H1 (cell line): ENCODE data around the gene SLC22A25. TPM values are rescaled to one million over a fixed set of nuclear protein-coding genes. Genes with fewer than 3 reads are reported as not detected.

ENCODE experiments used
- polyA plus RNA-seq, 7 experiments: library from polyadenylated mRNA; depleted of rRNA in 3 of 7; stranded (reverse) in 5 of 7; unstranded in 2 of 7; fragments of >200 nt in 5 of 7; fragments of 200-250 nt in 2 of 7; gene quantifications; 1 replicate in 5 of 7; 2 replicates in 1 of 7; 4 replicates in 1 of 7; pipeline versions ENCODE4 v1.2.1 to v1.2.3, GENCODE V29; 2011 to 2013; ENCODE audit warnings: missing spikeins in 2 of 7, mixed read lengths in 2 of 7
- total RNA-seq: library from RNA; stranded (reverse); fragmentation: NEBNext Ultra II Directional; extraction: Animal tissue kit (Norgen Biotek cat#: 25700); gene quantifications from 2 replicates; pipeline ENCODE4 v1.2.1, GENCODE V29; 2021

The SLC22A25 gene
- total and polyA plus RNA-seq, 2 of the 8 experiments (the other 6 are each of a cell fraction or from before 2014, with no cell fraction given) = not detected

Other genes starting within 250 kb of the SLC22A25 start
- not detected in 2 replicates for gene SLC22A8, start 227.8 kb downstream of the SLC22A25 start, total RNA-seq
- gene SLC22A8, start 227.8 kb downstream of the SLC22A25 start, polyA plus RNA-seq (2011; rRNA removed) = not detected in 2 replicates
- not detected in 2 replicates for gene SLC22A24, start 99.4 kb downstream of the SLC22A25 start, total RNA-seq
- gene SLC22A24, start 99.4 kb downstream of the SLC22A25 start, polyA plus RNA-seq (2011; rRNA removed) = not detected in 2 replicates
- not detected in 2 replicates for gene SLC22A9, start 126.2 kb upstream of the SLC22A25 start, total RNA-seq
- gene SLC22A9, start 126.2 kb upstream of the SLC22A25 start, polyA plus RNA-seq (2011; rRNA removed) = not detected in 2 replicates
- 12.8 and 16.0 TPM in 2 replicates for gene PLAAT5, start 247.6 kb upstream of the SLC22A25 start, total RNA-seq
- 11.4 and 18.7 TPM in 2 replicates for gene PLAAT5, start 247.6 kb upstream of the SLC22A25 start, polyA plus RNA-seq (2011; rRNA removed)